ENCODE data around the gene ELK4. TPM values are rescaled to one million over a fixed set of nuclear protein-coding genes. Genes with fewer than 3 reads are reported as not detected.

Gene ELK4
- total and polyA plus RNA-seq, 2 of the 13 experiments (the other 11 are each of a cell fraction or from before 2014, with no cell fraction given) = 8.3 to 13.1 TPM

DNA sequence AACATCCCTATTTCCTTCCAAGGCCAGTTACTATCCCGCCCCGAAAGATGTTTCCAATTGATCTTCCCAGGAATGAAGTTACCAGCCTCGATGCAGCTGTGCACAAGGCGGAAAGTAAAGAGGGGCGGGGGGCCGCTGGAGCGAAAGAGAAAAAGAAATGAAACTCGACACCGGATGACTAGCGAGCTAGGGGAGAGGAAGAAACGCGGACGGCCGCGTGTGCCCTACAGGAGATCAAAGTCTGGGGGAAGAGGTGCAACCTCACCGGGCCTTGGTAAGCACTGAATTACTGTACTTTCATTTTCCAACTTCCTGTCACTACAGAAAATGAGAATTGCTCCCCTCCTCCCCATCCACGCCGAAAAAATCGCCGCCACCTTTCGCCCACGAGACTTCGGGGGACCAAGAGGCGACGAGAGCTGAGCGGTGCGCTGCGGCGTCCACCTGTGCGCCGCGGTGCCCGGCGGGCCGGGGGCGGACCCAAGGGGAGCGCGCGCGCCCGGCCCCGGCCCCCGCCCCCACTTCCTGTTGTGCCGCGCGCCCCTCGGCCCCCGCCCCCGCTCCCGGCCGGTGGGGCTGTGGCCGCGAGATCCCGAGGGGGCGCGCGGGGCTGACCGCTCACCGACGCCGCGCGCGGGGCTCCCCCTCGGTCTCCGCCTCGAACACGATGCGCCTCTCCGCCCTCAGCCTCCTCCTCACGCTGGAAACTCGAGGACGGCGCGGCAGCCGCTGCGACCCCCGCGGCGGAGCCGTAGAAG lies 622 bp downstream of the ELK4 start (continued):
- TF ChIP-seq CCAR2 (optimal IDR thresholded peaks at IDR 0.05; ENCODE audit: low read depth, low read length) (no peak), FOSL2 (CRISPR knock-in tag; IDR thresholded peaks at IDR 0.05) (peak; percentile 42; the same call in 1 of the 2 replicates), HNRNPUL1 (IDR thresholded peaks at IDR 0.05; ENCODE audit: low read depth, low read length) (no peak), CENPBD1 (CRISPR knock-in tag; IDR thresholded peaks at IDR 0.05; ENCODE audit: borderline replicate concordance, low read depth) (no peak), TBP (CRISPR knock-in tag; IDR thresholded peaks at IDR 0.05) (no peak), ATF1 (CRISPR knock-in tag; IDR thresholded peaks at IDR 0.05) (no peak), NONO (IDR thresholded peaks at IDR 0.05) (no peak), NONO (CRISPR knock-in tag; conservative IDR thresholded peaks at IDR 0.05) (no peak), ZNF232 (CRISPR knock-in tag; IDR thresholded peaks at IDR 0.05; ENCODE audit: borderline replicate concordance) (no peak; the same call in 1 of the 2 replicates), ZNF101 (CRISPR knock-in tag; IDR thresholded peaks at IDR 0.05; ENCODE audit: borderline replicate concordance, low read depth) (no peak), ZBTB14 (CRISPR knock-in tag; IDR thresholded peaks at IDR 0.05) (peak; percentile 79), NR2C2 (CRISPR knock-in tag; IDR thresholded peaks at IDR 0.05; ENCODE audit: borderline replicate concordance) (peak; percentile 13; the same call in 1 of the 2 replicates), YEATS2 (CRISPR knock-in tag; IDR thresholded peaks at IDR 0.05; ENCODE audit: borderline replicate concordance) (no peak), RBM22 (optimal IDR thresholded peaks at IDR 0.05; ENCODE audit: low read length) (no peak), MEF2D (CRISPR knock-in tag; IDR thresholded peaks at IDR 0.05) (no peak), GABPB1 (CRISPR knock-in tag; IDR thresholded peaks at IDR 0.05) (peak; percentile 71), KDM1A (CRISPR knock-in tag; IDR thresholded peaks at IDR 0.05) (no peak), ZKSCAN8 (CRISPR knock-in tag; IDR thresholded peaks at IDR 0.05; ENCODE audit: borderline replicate concordance) (no peak), THAP11 (CRISPR knock-in tag; IDR thresholded peaks at IDR 0.05) (peak; percentile 72), ATF4 (CRISPR knock-in tag; IDR thresholded peaks at IDR 0.05) (no peak), ZNF430 (CRISPR knock-in tag; IDR thresholded peaks at IDR 0.05) (peak; percentile 80; the same call in 1 of the 2 replicates), MXD4 (CRISPR knock-in tag; IDR thresholded peaks at IDR 0.05) (0 out of 2 replicates have a peak, but pooled peaks have one; percentile 37), ATF7-NPFF (CRISPR knock-in tag; IDR thresholded peaks at IDR 0.05; ENCODE audit: low read depth) (0 out of 2 replicates have a peak, but pooled peaks have one; percentile 17), ZNF768 (CRISPR knock-in tag; IDR thresholded peaks at IDR 0.05) (no peak)
- TF ChIP-seq, protein P1, sequence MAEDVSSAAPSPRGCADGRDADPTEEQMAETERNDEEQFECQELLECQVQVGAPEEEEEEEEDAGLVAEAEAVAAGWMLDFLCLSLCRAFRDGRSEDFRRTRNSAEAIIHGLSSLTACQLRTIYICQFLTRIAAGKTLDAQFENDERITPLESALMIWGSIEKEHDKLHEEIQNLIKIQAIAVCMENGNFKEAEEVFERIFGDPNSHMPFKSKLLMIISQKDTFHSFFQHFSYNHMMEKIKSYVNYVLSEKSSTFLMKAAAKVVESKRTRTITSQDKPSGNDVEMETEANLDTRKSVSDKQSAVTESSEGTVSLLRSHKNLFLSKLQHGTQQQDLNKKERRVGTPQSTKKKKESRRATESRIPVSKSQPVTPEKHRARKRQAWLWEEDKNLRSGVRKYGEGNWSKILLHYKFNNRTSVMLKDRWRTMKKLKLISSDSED (CRISPR knock-in tag; IDR thresholded peaks at IDR 0.05) = no peak
- TF ChIP-seq, protein P2, sequence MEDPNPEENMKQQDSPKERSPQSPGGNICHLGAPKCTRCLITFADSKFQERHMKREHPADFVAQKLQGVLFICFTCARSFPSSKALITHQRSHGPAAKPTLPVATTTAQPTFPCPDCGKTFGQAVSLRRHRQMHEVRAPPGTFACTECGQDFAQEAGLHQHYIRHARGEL (CRISPR knock-in tag; IDR thresholded peaks at IDR 0.05) = no peak
